Measurements from ENCODE around the gene HOXA6. TPM values are rescaled to one million over a fixed set of nuclear protein-coding genes. Genes with fewer than 3 reads are reported as not detected.

The HOXA6 gene
- total and polyA plus RNA-seq, 9 of the 15 experiments (the other 6 are each of a cell fraction or from before 2014, with no cell fraction given): not detected

GRCh38 chr7:27111042-27111750 is 36.4 kb downstream of the HOXA6 start:
- Histone ChIP-seq H3K79me2 (ENCODE audit: control insufficient read depth, insufficient read depth, low read length) (no peaks in the 10 kb centered on the region), H3K4me2 (ENCODE audit: insufficient read depth, low read length) (no peak overlapping the region), H3K9ac (ENCODE audit: insufficient read depth in 1 of 2, low read depth in 2 of 2, low read length in 2 of 2) (no peak overlapping the region), H3K4me1 (replicated peaks in 1 of 2; ENCODE audit: control insufficient read depth in 2 of 2, insufficient read depth in 2 of 2, low read length in 2 of 2) (peaks cover 0 to 28% of the 10 kb centered on the region in 2 experiments; a peak in 2 of 5 replicates), H2AFZ (ENCODE audit: low read depth, low read length) (no peak overlapping the region), H3K9me3 (replicated peaks; ENCODE audit: control insufficient read depth, insufficient read depth, low read depth, low read length) (no peaks in the 10 kb centered on the region), H3K27ac (ENCODE audit: extremely low read depth, low read depth, low read length) (no peak overlapping the region), H4K20me1 (replicated peaks; ENCODE audit: control insufficient read depth, insufficient read depth, low read length) (0 out of 2 replicates have a peak, but pooled peaks cover 6% of the 10 kb centered on the region), H3K4me3 (no peak overlapping the region), H3K27me3 (ENCODE audit: control insufficient read depth in 2 of 2, insufficient read depth in 2 of 2, low read length in 2 of 2) (peaks cover 54 to 68% of the 10 kb centered on the region in 2 experiments; a peak in 4 of 5 replicates), H3K36me3 (ENCODE audit: control insufficient read depth, insufficient read depth, low read length) (no peaks in the 10 kb centered on the region), H3K9me1 (ENCODE audit: control insufficient read depth, insufficient read depth, low read length) (no peaks in the 10 kb centered on the region)
- CTCF ChIA-PET (ENCODE audit: low intra/inter-chr PET ratio): no interaction called here
- in situ Hi-C loops (cut with MboI) (no loop called here), intact Hi-C loops (cut with micrococcal nuclease) (no loop called here)
- POLR2A ChIA-PET: no interaction called here
- DNase-seq (ENCODE audit: extremely low read depth in 1 of 4, low spot score in 3 of 4): no peak
- ATAC-seq: no peak
- FAIRE-seq: no peak
- TF ChIP-seq KLF16 (IDR thresholded peaks at IDR 0.05) (no peak), FOS (IDR thresholded peaks at IDR 0.05; ENCODE audit: extremely low read depth, insufficient read length) (no peak), TAL1 (IDR thresholded peaks at IDR 0.05) (no peak), MAFK (IDR thresholded peaks at IDR 0.05; ENCODE audit: low read length) (no peak), ZNF165 (CRISPR knock-in tag; IDR thresholded peaks at IDR 0.05; ENCODE audit: borderline replicate concordance) (no peak), SMARCA4 (IDR thresholded peaks at IDR 0.05) (no peak), ZZZ3 (IDR thresholded peaks at IDR 0.05) (no peak), MYBL2 (IDR thresholded peaks at IDR 0.05; ENCODE audit: low read depth) (no peak), MYBL2 (CRISPR knock-in tag; IDR thresholded peaks at IDR 0.05; ENCODE audit: borderline replicate concordance) (no peak), CBX8 (IDR thresholded peaks at IDR 0.05; ENCODE audit: borderline replicate concordance, extremely low read depth, low read depth, low read length, poor library complexity, severe bottlenecking) (no peak), CLOCK (CRISPR knock-in tag; IDR thresholded peaks at IDR 0.05; ENCODE audit: borderline replicate concordance) (no peak), ATF1 (CRISPR knock-in tag; IDR thresholded peaks at IDR 0.05) (no peak), ATF1 (tag; IDR thresholded peaks at IDR 0.05) (no peak), SMARCA5 (IDR thresholded peaks at IDR 0.05) (no peak), ZNF707 (CRISPR knock-in tag; conservative IDR thresholded peaks at IDR 0.05) (no peak), ZNF589 (CRISPR knock-in tag; IDR thresholded peaks at IDR 0.05; ENCODE audit: low read depth) (no peak), ATF6 (CRISPR knock-in tag; IDR thresholded peaks at IDR 0.05) (no peak)
- BruUV-seq (replicated peaks): no TSS peak
- 6% methylated on average over 6 of the region's 6 CpGs for WGBS (ENCODE audit: insufficient coverage, low coverage, missing lambda C conversion rate)
